OCI-LY7 (cell line): ENCODE measurements around the gene TMIGD3. TPM values are rescaled to one million over a fixed set of nuclear protein-coding genes. Genes with fewer than 3 reads are reported as not detected.
A peak's percentile ranks its signal among the peaks of the same experiment; 100 is the strongest.

Source experiments
- BruUV-seq: library from RNA; stranded (reverse); fragments of 400-500 nt; replicated peaks from 2 replicates; lab custom pipeline; 2021; lab: Mats Ljungman, UMichigan
- CTCF ChIA-PET: fragments of 300-600 bp; sonication (Branson Sonifier 250); formaldehyde crosslinking; loops from one replicate; lab custom pipeline; 2022; ENCODE audit warnings: antibody characterized with exemption; ENCODE audit not compliant: unreplicated experiment; lab: Charles Lee
- POLR2A ChIA-PET: fragments of 300-600 bp; sonication (Branson Sonifier 250); formaldehyde crosslinking; loops from one replicate; lab custom pipeline; 2022; ENCODE audit warnings: antibody characterized with exemption; lab: Charles Lee
- DNase-seq: peaks from one replicate; pipeline ENCODE4 v3.0.0-alpha.2; 2015; ENCODE audit warnings: low spot score
- H2AFZ ChIP-seq: fragments of 200-600 bp; sonication (generic), shearing (Covaris generic); 2 replicates; pipeline ENCODE4 v1.6.1; 2014; ENCODE audit warnings: mild to moderate bottlenecking, antibody characterized with exemption, low read length, moderate library complexity
- H3K27ac ChIP-seq: fragments of 200-600 bp; sonication (generic); 2 replicates; pipeline ENCODE4 v1.5.1; 2014; ENCODE audit warnings: mixed run types, low read depth, mild to moderate bottlenecking, moderate library complexity, low read length, inconsistent platforms; ENCODE audit not compliant: poor library complexity, severe bottlenecking
- H3K36me3 ChIP-seq: fragments of 200-600 bp; sonication (generic); 2 replicates; pipeline ENCODE4 v1.6.1; 2014; ENCODE audit warnings: mild to moderate bottlenecking, antibody characterized with exemption, low read length, moderate library complexity, mixed read lengths; ENCODE audit not compliant: insufficient read depth
- H3K4me1 ChIP-seq: fragments of 200-600 bp; sonication (generic); 2 replicates; pipeline ENCODE4 v1.5.1; 2014; ENCODE audit warnings: mild to moderate bottlenecking, low read length; ENCODE audit not compliant: insufficient read depth, poor library complexity, severe bottlenecking
- H3K4me2 ChIP-seq: fragments of 200-600 bp; sonication (generic); 2 replicates; pipeline ENCODE4 v1.6.1; 2014; ENCODE audit warnings: mild to moderate bottlenecking, low read length
- H3K4me3 ChIP-seq: fragments of 200-600 bp; sonication (generic); 2 replicates; pipeline ENCODE4 v1.5.1; 2014; ENCODE audit warnings: mild to moderate bottlenecking, low read depth, low read length; ENCODE audit not compliant: poor library complexity, severe bottlenecking
- H3K79me2 ChIP-seq: fragments of 200-600 bp; sonication (generic); 2 replicates; pipeline ENCODE4 v1.6.1; 2016; ENCODE audit warnings: low read depth, mild to moderate bottlenecking, low read length, moderate library complexity, mixed read lengths; ENCODE audit not compliant: insufficient read depth
- H3K9me2 ChIP-seq: fragments of 200-600 bp; sonication (generic); 2 replicates; pipeline ENCODE4 v1.6.1; 2016; ENCODE audit warnings: mild to moderate bottlenecking, low read length, mixed read lengths; ENCODE audit not compliant: insufficient read depth
- H3K9me3 ChIP-seq: fragments of 200-600 bp; sonication (generic); 2 replicates; pipeline ENCODE4 v1.6.1; 2014; ENCODE audit warnings: mild to moderate bottlenecking, mixed run types, low read length, mixed read lengths
- H4K20me1 ChIP-seq: fragments of 200-600 bp; sonication (generic); 2 replicates; pipeline ENCODE4 v1.6.1; 2014; ENCODE audit warnings: mild to moderate bottlenecking, antibody characterized with exemption, low read length, moderate library complexity, mixed read lengths; ENCODE audit not compliant: insufficient read depth
- EZH2phosphoT487 ChIP-seq: fragments of 200-600 bp; sonication (generic); IDR thresholded peaks from 2 replicates; pipeline ENCODE4 v1.6.1; 2018; ENCODE audit warnings: low read depth, borderline replicate concordance, mild to moderate bottlenecking, mixed run types, antibody characterized with exemption, low read length, moderate library complexity, mixed read lengths
- intact Hi-C: fragments of 100-400 bp; cut with micrococcal nuclease; formaldehyde crosslinking; loops from one replicate; pipeline ENCODE4 v1.10.0; 2022; ENCODE audit not compliant: unreplicated experiment
- total RNA-seq, 2 experiments: library from RNA; depleted of rRNA in 1 of 2; stranded (reverse); fragments of >200 nt in 1 of 2; shearing (Covaris generic) in 1 of 2; gene quantifications; 2 replicates each; pipeline ENCODE4 v1.2.3, GENCODE V29; 2014 to 2022
- TF ChIP-seq, protein P1 (sequence below): fragments of 200-600 bp; sonication (generic); conservative IDR thresholded peaks from 2 replicates; pipeline ENCODE4 v1.5.1; 2014; ENCODE audit warnings: mild to moderate bottlenecking, antibody characterized with exemption, low read length, moderate library complexity, mixed read lengths

Gene TMIGD3
- total RNA-seq, 2 experiments from 2014 or later: not detected

DNA sequence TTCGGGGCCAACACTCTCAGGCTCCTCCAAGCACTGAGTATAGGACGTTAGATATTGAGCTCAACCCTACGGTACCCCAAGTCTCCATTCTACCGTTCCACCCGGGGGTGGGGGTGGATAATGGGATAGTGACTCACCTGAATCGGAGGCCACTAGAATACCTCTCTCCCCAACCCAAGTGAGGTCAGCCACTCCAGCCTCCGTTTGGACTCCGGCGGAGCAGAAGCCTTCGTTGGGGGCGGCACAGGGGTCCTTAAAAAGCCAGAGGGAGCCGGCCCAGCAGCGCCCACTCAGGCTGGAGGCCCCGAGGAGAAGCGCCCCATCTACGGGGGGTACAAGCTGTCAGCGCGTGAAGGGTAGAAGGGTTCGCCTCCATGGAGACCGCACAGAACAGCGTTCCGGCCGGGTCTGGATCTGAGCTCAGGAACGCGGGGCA lies 54.9 kb downstream of the TMIGD3 start:
- H3K9me3 ChIP-seq: no peaks in the 10 kb centered on the region
- CTCF ChIA-PET: interaction anchor here (0.6 kb wide), 2 partner anchors 8 to 254 kb away, joined by 8 read pairs; no protein-coding TSS in a partner anchor
- DNase-seq: peak; percentile 23
- intact Hi-C loops: loop anchor here (2.0 to 10.0 kb wide), 2 partner anchors 58 to 104 kb away; no protein-coding TSS in a partner anchor
- no TSS peak for BruUV-seq
- H3K27ac ChIP-seq: peak overlapping the region; percentile 18
- H3K79me2 ChIP-seq: peaks cover 86% of the 10 kb centered on the region
- H3K4me1 ChIP-seq: peaks cover 32% of the 10 kb centered on the region
- peak overlapping the region; percentile 88 for H3K4me2 ChIP-seq
- peak overlapping the region; percentile 98 for H3K4me3 ChIP-seq
- H2AFZ ChIP-seq: peak overlapping the region; percentile 34; the same call in 1 of the 2 replicates
- H4K20me1 ChIP-seq: peaks cover 23% of the 10 kb centered on the region; the same call in 1 of the 2 replicates
- H3K9me2 ChIP-seq: no peaks in the 10 kb centered on the region
- POLR2A ChIA-PET: interaction anchor here (0.6 to 2.3 kb wide), 10 partner anchors 8 to 306 kb away, joined by 3 to 10 read pairs (median 3); no protein-coding TSS in a partner anchor
- TF ChIP-seq EZH2phosphoT487: no peak
- TF ChIP-seq, protein P1, sequence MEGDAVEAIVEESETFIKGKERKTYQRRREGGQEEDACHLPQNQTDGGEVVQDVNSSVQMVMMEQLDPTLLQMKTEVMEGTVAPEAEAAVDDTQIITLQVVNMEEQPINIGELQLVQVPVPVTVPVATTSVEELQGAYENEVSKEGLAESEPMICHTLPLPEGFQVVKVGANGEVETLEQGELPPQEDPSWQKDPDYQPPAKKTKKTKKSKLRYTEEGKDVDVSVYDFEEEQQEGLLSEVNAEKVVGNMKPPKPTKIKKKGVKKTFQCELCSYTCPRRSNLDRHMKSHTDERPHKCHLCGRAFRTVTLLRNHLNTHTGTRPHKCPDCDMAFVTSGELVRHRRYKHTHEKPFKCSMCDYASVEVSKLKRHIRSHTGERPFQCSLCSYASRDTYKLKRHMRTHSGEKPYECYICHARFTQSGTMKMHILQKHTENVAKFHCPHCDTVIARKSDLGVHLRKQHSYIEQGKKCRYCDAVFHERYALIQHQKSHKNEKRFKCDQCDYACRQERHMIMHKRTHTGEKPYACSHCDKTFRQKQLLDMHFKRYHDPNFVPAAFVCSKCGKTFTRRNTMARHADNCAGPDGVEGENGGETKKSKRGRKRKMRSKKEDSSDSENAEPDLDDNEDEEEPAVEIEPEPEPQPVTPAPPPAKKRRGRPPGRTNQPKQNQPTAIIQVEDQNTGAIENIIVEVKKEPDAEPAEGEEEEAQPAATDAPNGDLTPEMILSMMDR: no peak
- H3K36me3 ChIP-seq: peaks cover 80% of the 10 kb centered on the region

DNA sequence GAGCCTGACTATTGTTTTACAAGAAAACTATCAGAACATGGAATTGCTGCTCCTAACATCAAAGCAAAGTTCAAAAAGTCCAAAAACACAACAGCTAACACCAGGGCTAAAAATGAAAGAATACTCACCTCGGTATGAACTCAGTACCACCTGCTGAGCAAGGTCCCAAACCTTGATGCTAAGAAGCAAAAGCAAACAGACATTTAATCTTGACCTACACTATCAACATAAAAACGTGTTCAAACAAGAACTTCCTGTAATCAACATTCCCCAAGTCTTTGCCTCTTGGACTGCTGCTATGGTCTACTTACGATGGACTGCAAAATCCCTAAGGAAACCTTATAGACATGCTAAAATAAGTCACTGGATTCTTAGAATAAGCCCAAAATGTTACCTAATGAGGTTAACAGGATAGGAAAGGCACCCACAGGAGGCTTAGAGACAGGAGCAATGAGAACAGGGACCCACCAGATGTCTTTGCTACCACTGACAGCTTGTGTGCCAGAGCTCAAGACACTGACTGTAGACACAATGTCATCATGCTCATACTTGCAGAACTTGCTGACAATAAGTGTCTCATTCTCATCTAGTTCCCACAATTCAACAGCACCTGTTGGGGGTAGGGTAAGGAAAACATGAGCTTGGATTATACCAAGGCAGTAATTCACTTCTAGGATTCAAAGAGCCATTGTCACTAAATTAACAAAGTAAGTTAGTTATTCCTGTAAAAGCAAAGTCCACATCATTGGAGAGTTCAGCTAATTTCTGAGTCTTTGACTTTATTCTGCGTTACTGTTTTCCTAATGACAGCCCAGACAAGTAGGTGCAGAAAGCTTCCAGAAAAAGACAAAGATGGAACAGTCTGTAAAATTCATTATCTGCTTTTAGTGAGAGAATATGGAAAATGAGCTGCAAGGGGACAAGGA lies 56.2 kb downstream of the TMIGD3 start:
- Histone ChIP-seq H3K4me2 (peak overlapping the region; percentile 88), H3K27ac (no peak overlapping the region), H3K9me3 (no peaks in the 10 kb centered on the region), H4K20me1 (peaks cover 23% of the 10 kb centered on the region; the same call in 1 of the 2 replicates), H3K9me2 (no peaks in the 10 kb centered on the region), H3K4me3 (peak overlapping the region; percentile 98), H3K36me3 (peaks cover 81% of the 10 kb centered on the region), H3K79me2 (peaks cover 73% of the 10 kb centered on the region), H2AFZ (no peak overlapping the region), H3K4me1 (peaks cover 32% of the 10 kb centered on the region)
- POLR2A ChIA-PET: interaction anchor here (0.6 to 2.3 kb wide), 7 partner anchors 9 to 269 kb away, joined by 3 to 10 read pairs (median 4); no protein-coding TSS in a partner anchor
- TF ChIP-seq, protein P1: no peak
- TF ChIP-seq EZH2phosphoT487: no peak
- no peak for DNase-seq
- intact Hi-C loops: loop anchor here (10.0 kb wide), 1 partner anchor 102 kb away; no protein-coding TSS in a partner anchor
- no TSS peak for BruUV-seq
- CTCF ChIA-PET: interaction anchor here (0.6 kb wide), 1 partner anchor 416 kb away, joined by 4 read pairs; no protein-coding TSS in a partner anchor
